K562 (cell line): ENCODE measurements around the gene PKP1. TPM values are rescaled to one million over a fixed set of nuclear protein-coding genes. Genes with fewer than 3 reads are reported as not detected.

ENCODE experiments used
- ATAC-seq: fragments of 200-7000 bp; cut with Tn5 transposase; 3 replicates; pipeline ENCODE4 v1.9.1; 2020; ENCODE audit warnings: moderate library complexity
- BruUV-seq: library from RNA; stranded (reverse); fragments of 400-500 nt; replicated peaks from 2 replicates; lab custom pipeline; 2021; lab: Mats Ljungman, UMichigan
- CTCF ChIA-PET: fragments of 300-600 bp; formaldehyde crosslinking; extraction: SDS; loops from one replicate; lab custom pipeline; 2021; ENCODE audit warnings: low intra/inter-chr PET ratio; lab: Yijun Ruan, JAX
- POLR2A ChIA-PET: fragments of 300-600, 350-650 bp; sonication (Branson Sonifier 250); formaldehyde crosslinking; extraction: SDS; loops from one replicate; lab custom pipeline; 2021; ENCODE audit warnings: antibody characterized with exemption, inconsistent platforms; lab: Yijun Ruan, JAX
- DNase-seq, 4 experiments: peaks; one replicate each; pipeline versions ENCODE4 v3.0.0 to v3.0.0-alpha.2; 2011 to 2018; ENCODE audit warnings: low spot score in 3 of 4, mixed read lengths in 3 of 4; ENCODE audit errors: extremely low read depth in 1 of 4
- FAIRE-seq: peaks from 2 replicates; lab custom pipeline; 2011; peaks lifted over from hg19 to GRCh38; lab: Jason Lieb, UNC
- H2AFZ ChIP-seq: 2 replicates; pipeline ENCODE4 v1.6.0; 2011; ENCODE audit warnings: low read depth, low read length, control low read depth, inconsistent platforms
- H3K27ac ChIP-seq: fragments of 200-600 bp; 3 replicates; pipeline ENCODE4 v1.8.0; 2011; ENCODE audit warnings: low read depth, mild to moderate bottlenecking, control low read depth, inconsistent platforms, low read length, moderate library complexity, mixed read lengths; ENCODE audit errors: extremely low read depth
- H3K27me3 ChIP-seq, 2 experiments: fragments of 300-600 bp in 1 of 2; 2 replicates in 1 of 2; 3 replicates in 1 of 2; pipeline versions ENCODE4 v1.6.0 to v1.8.0; 2011; ENCODE audit warnings: inconsistent platforms in 2 of 2, low read length in 2 of 2, mild to moderate bottlenecking in 1 of 2, mixed read lengths in 1 of 2, moderate library complexity in 1 of 2; ENCODE audit not compliant: control insufficient read depth in 2 of 2, insufficient read depth in 2 of 2
- H3K36me3 ChIP-seq: fragments of 300-600 bp; 3 replicates; pipeline ENCODE4 v1.8.0; 2011; ENCODE audit warnings: mild to moderate bottlenecking, low read length, inconsistent platforms; ENCODE audit not compliant: control insufficient read depth, insufficient read depth
- H3K4me1 ChIP-seq, 2 experiments: fragments of 200-600 bp in 1 of 2; replicated peaks in 1 of 2; 2 replicates in 1 of 2; 3 replicates in 1 of 2; pipeline versions ENCODE4 v1.5.1 to v1.8.0; 2011; ENCODE audit warnings: inconsistent platforms in 2 of 2, low read length in 2 of 2, mild to moderate bottlenecking in 1 of 2, mixed read lengths in 1 of 2, moderate library complexity in 1 of 2; ENCODE audit not compliant: control insufficient read depth in 2 of 2, insufficient read depth in 2 of 2
- H3K4me2 ChIP-seq: 2 replicates; pipeline ENCODE4 v1.6.1; 2011; ENCODE audit warnings: low read length, control low read depth, inconsistent platforms, mixed read lengths; ENCODE audit not compliant: insufficient read depth
- H3K4me3 ChIP-seq: fragments of 200-600 bp; sonication (generic), shearing (Covaris generic); 2 replicates; pipeline ENCODE4 v1.5.1; 2016; ENCODE audit warnings: control low read depth, inconsistent platforms
- H3K79me2 ChIP-seq: fragments of 200-600 bp; 3 replicates; pipeline ENCODE4 v1.8.0; 2011; ENCODE audit warnings: low read length, inconsistent platforms; ENCODE audit not compliant: control insufficient read depth, insufficient read depth
- H3K9ac ChIP-seq, 2 experiments: 2 replicates each; pipeline versions ENCODE4 v1.6.0 to v1.6.1; 2011; ENCODE audit warnings: low read depth in 2 of 2, low read length in 2 of 2, control low read depth in 1 of 2, inconsistent platforms in 1 of 2, mild to moderate bottlenecking in 1 of 2, mixed read lengths in 1 of 2; ENCODE audit not compliant: insufficient read depth in 1 of 2
- H3K9me1 ChIP-seq: one replicate; pipeline ENCODE4 v1.6.0; 2011; ENCODE audit warnings: inconsistent platforms, mild to moderate bottlenecking, low read length, moderate library complexity; ENCODE audit not compliant: control insufficient read depth, insufficient read depth
- H3K9me3 ChIP-seq: replicated peaks from 2 replicates; pipeline ENCODE4 v1.5.1; 2011; ENCODE audit warnings: low read depth, low read length, inconsistent platforms; ENCODE audit not compliant: control insufficient read depth, insufficient read depth
- H4K20me1 ChIP-seq: replicated peaks from 2 replicates; pipeline ENCODE4 v1.6.1; 2011; ENCODE audit warnings: low read length, inconsistent platforms, mixed read lengths; ENCODE audit not compliant: control insufficient read depth, insufficient read depth
- DDX20 ChIP-seq: fragments of 450-650 bp; IDR thresholded peaks from 2 replicates; pipeline ENCODE4 v1.6.1; 2016; ENCODE audit warnings: missing genetic modification characterization, low read depth, mild to moderate bottlenecking, missing compliant biosample characterization, moderate library complexity
- POLR3A ChIP-seq: IDR thresholded peaks from 2 replicates; pipeline ENCODE4 v1.6.1; 2011; ENCODE audit warnings: borderline replicate concordance, mild to moderate bottlenecking, moderate library complexity; ENCODE audit not compliant: insufficient read length, insufficient read depth; ENCODE audit errors: extremely low read depth
- RB1 ChIP-seq: fragments of 450-650 bp; IDR thresholded peaks from 2 replicates; pipeline ENCODE4 v1.6.1; 2017; ENCODE audit warnings: low read depth, mild to moderate bottlenecking
- RBM25 ChIP-seq: fragments of 200-400 bp; formaldehyde crosslinking; IDR thresholded peaks from 2 replicates; pipeline ENCODE4 v1.6.1; 2018; ENCODE audit warnings: low read length, low read depth, moderate library complexity; ENCODE audit not compliant: severe bottlenecking
- WGBS: fragments of 100-300 bp; shearing (Covaris generic); methylation state at CpG from one replicate; pipeline ENCODE4 v1.1.6; 2016; ENCODE audit warnings: low coverage, mixed read lengths; ENCODE audit not compliant: insufficient coverage; ENCODE audit errors: missing lambda C conversion rate; 5-methylcytosine and 5-hydroxymethylcytosine counted together
- in situ Hi-C: fragments of 300-500 bp; cut with MboI; formaldehyde crosslinking; loops from 4 replicates; pipeline ENCODE4 v1.15.0; 2018; ENCODE audit warnings: inconsistent platforms, mixed read lengths
- intact Hi-C: fragments of 100-400 bp; cut with micrococcal nuclease; formaldehyde crosslinking; loops from 2 replicates; pipeline ENCODE4 v1.14.2; 2022
- polyA plus RNA-seq, 8 experiments: library from polyadenylated mRNA; depleted of rRNA in 4 of 8; stranded (reverse) in 5 of 8; unstranded in 3 of 8; fragments of >200 nt; fragmentation: Nextera tagmentation in 2 of 8; fragmentation: Illumina TruSeq in 1 of 8; extraction: Ambion mirVana in 2 of 8; extraction: Trizol in 1 of 8; gene quantifications; 2 replicates each; pipeline versions ENCODE4 v1.2.1 to v1.2.3, GENCODE V29; 2011 to 2014; ENCODE audit warnings: inconsistent platforms in 1 of 8, missing spikeins in 1 of 8
- total RNA-seq, 7 experiments: library from RNA; depleted of rRNA in 6 of 7; stranded (reverse); fragments of >200 nt in 6 of 7; fragmentation: Illumina TruSeq in 2 of 7; extraction: Trizol in 2 of 7; gene quantifications; 2 replicates each; pipeline versions ENCODE4 v1.2.1 to v1.2.3, GENCODE V29; 2011 to 2021; ENCODE audit warnings: low replicate concordance in 1 of 7
- TF ChIP-seq, protein P1 (sequence below): sonication (generic); formaldehyde crosslinking; IDR thresholded peaks from 2 replicates; pipeline ENCODE4 v1.8.0; 2022; ENCODE audit warnings: mild to moderate bottlenecking, missing genetic modification reagents, borderline replicate concordance
- TF ChIP-seq, protein P2 (sequence below): fragments of 250-450 bp; sonication (Bioruptor Pico); IDR thresholded peaks from 2 replicates; pipeline ENCODE4 v1.8.0; 2022; ENCODE audit warnings: inconsistent platforms

Gene PKP1
- total and polyA plus RNA-seq, 9 of the 15 experiments (the other 6 are each of a cell fraction or from before 2014, with no cell fraction given): not detected

DNA sequence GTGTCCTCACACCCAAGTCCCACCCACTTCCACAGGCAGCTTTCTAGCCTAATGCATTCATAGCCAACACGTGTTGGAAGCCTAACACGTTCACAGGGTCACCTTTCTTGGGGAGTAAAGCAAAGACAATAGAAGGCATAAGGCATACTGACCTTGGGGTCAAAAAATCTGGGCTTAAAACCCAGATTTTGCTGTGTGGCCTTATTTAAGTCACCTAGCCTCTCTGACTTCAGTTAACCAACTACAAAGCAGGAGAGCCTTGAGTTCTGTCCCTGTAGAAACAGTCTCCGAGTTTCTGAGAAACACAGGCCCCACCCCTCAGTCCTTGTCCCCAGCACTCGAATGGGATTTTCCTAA is 92.8 kb downstream of the PKP1 start:
- in situ Hi-C loops: no loop called here
- no peak for DNase-seq
- no peak for FAIRE-seq
- Histone ChIP-seq H3K9me1 (peaks cover 4% of the 10 kb centered on the region), H3K4me2 (no peak overlapping the region), H3K9me3 (no peaks in the 10 kb centered on the region), H3K27me3 (peaks cover 15 to 63% of the 10 kb centered on the region in 2 experiments; a peak in 4 of 5 replicates), H3K79me2 (no peaks in the 10 kb centered on the region), H4K20me1 (peaks cover 17% of the 10 kb centered on the region), H3K4me1 (no peaks in the 10 kb centered on the region; a peak in 1 of 5 replicates), H3K9ac (no peak overlapping the region), H3K36me3 (no peaks in the 10 kb centered on the region), H2AFZ (no peak overlapping the region), H3K27ac (no peak overlapping the region), H3K4me3 (no peak overlapping the region)
- POLR2A ChIA-PET: interaction anchor here (0.8 kb wide), 1 partner anchor 19 kb away, joined by 3 read pairs; no protein-coding TSS in a partner anchor
- CTCF ChIA-PET: interaction anchor here (0.6 kb wide), 1 partner anchor 841 kb away, joined by 3 read pairs; no protein-coding TSS in a partner anchor
- no TSS peak for BruUV-seq
- intact Hi-C loops: no loop called here
- TF ChIP-seq RBM25: no peak
- no peak for TF ChIP-seq DDX20 (tag)
- TF ChIP-seq, protein P1, sequence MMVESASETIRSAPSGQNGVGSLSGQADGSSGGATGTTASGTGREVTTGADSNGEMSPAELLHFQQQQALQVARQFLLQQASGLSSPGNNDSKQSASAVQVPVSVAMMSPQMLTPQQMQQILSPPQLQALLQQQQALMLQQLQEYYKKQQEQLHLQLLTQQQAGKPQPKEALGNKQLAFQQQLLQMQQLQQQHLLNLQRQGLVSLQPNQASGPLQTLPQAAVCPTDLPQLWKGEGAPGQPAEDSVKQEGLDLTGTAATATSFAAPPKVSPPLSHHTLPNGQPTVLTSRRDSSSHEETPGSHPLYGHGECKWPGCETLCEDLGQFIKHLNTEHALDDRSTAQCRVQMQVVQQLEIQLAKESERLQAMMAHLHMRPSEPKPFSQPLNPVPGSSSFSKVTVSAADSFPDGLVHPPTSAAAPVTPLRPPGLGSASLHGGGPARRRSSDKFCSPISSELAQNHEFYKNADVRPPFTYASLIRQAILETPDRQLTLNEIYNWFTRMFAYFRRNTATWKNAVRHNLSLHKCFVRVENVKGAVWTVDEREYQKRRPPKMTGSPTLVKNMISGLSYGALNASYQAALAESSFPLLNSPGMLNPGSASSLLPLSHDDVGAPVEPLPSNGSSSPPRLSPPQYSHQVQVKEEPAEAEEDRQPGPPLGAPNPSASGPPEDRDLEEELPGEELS (CRISPR knock-in tag): no peak
- TF ChIP-seq RB1: no peak
- no peak for TF ChIP-seq POLR3A
- TF ChIP-seq, protein P2, sequence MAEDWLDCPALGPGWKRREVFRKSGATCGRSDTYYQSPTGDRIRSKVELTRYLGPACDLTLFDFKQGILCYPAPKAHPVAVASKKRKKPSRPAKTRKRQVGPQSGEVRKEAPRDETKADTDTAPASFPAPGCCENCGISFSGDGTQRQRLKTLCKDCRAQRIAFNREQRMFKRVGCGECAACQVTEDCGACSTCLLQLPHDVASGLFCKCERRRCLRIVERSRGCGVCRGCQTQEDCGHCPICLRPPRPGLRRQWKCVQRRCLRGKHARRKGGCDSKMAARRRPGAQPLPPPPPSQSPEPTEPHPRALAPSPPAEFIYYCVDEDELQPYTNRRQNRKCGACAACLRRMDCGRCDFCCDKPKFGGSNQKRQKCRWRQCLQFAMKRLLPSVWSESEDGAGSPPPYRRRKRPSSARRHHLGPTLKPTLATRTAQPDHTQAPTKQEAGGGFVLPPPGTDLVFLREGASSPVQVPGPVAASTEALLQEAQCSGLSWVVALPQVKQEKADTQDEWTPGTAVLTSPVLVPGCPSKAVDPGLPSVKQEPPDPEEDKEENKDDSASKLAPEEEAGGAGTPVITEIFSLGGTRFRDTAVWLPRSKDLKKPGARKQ: no peak
- WGBS: 2% methylated on average over 4 of the region's 4 CpGs
- no peak for ATAC-seq
